Activated T-cell treated with anti-CD3 and anti-CD28 coated beads for 1 hour (primary cell): ENCODE measurements around the gene FAF1.

Source experiments
- DNase-seq: peaks from one replicate; pipeline ENCODE4 v3.0.0-alpha.2; 2020; ENCODE audit warnings: low read depth

The FAF1 gene

DNA sequence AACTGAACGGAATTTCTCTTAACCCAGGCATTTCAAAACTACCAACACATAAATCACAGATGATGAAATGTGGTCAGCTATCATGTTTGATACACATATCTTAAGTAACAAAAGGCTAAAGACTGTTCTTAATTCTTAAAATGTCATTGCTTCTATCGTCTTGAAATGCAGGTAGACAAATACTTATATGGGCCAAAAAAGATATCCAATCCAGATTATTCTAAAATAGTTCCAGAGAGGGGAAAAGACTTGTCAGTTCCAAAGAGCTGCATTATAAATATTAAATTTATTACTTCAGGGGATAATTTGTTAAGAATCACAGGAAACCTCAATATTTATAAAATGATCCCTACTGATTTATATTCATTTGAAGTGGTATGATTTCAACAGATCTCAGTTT lies 259.4 kb downstream of the FAF1 start:
- DNase-seq, result no peak

DNA sequence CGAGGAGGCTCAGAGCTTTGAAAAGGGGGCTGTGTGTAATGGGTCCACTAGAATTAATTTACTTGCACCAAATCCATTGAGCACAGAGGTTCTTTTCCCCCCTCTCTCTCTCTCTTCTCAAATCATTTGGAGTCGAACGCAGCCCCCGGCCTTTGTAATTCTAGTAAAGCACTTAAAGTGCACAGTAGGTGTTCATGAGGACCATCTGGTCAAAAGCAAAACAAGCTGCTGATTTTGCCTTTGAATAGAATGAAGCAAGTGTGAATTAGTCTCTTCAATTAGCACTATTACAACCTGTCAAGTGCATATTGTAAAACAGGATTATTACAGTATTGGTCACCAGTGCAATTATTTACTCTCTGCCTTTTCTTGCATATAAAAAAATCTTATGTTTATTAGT lies 259.9 kb downstream of the FAF1 start:
- DNase-seq, result no peak

DNA sequence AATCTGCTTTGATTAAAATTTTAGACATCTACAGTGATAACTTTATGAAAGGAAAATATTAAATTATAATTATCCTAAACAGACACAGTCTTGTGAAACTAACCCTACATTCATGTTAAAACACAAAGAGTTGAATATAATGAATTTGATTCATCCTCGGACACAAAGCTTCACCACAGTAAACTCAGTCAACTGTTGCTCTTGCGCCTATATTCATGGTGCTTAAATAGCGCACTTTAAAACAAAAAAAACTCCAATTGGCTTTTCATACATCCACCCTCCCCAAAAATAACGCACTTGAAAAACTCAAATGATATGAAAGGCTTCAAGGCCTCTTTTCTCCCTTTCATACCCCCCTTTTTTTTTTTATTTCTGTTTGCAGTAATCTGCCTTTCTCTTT lies 260.3 kb downstream of the FAF1 start:
- DNase-seq, result no peak

DNA sequence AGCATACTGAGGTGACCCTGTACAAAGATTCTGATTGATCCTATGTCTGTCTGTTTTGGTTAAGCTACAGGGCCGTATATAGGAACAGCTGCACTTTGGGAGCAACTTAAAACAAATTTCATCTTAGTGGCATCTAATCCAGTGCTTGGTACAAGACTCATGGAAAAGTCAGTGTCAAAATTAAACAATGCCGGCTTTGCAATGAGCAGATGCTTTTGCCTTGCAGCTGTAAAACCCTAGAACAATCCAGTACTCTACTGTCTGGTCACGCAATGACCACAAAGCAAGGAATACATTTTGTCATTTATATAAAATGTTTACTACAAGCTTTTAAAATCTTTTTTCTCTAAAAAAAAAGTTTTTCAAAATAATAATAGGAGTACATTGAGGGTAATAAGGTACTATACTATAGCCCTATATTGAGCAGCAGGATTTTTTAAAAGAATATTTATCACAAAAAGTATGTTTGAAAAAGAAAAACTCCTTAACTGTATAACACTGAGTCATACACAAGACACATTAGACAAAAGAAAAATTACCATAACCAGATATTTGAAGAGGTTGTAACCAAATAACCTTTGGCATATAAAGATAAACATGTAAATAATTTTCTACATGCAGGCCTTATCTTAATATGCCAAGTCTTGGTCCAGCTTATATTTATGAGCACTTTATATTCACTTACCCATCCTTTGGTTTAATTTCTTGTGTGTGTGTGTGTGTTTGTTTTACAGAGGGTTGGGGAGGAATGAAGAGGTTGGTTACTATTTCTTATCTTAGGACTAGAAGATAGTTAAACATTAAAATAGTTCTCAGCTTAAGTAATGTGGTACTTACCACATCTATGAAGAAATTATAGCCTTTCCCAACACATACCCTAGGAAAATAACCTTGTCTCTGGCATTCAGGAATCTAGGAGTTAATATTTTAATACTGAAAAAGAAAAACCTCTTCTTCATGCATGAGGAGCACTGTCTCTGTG lies 262.3 kb downstream of the FAF1 start:
- no peak for DNase-seq

DNA sequence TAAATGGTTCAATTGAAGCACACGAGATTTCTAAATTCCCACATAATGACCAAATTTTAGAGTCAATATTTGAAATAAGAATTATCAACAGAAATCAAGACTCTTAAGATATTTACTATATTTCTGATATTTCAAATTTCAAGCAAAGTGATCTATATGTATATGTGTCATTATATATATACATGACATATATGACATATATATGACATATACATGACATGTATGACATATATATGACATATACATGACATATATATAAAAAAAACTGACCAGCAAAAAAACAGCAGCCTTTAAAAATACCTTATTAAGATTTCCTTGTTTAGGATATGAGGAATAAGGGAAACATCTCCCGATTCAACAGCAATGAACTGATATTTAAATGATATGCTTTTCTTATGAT lies 266.2 kb downstream of the FAF1 start:
- DNase-seq, result no peak

DNA sequence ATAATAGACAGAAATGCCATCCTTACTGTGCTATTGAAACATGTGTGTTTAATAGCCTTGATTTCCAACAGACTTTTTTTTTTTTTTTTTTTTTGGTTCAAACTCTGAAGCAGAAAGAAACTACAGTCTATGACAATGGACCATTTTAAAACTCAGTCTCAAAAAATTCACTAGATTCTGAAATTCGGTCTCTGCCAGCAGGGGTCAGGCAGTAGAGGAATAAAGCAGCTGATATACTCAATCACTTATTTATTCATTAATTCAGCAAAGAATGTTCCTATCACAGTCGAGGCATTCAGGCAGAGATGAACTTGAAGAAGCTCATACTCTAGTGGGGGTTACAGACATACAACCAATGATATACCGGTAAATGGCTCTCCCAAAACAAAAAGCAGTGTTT lies 275.9 kb downstream of the FAF1 start:
- no peak for DNase-seq

DNA sequence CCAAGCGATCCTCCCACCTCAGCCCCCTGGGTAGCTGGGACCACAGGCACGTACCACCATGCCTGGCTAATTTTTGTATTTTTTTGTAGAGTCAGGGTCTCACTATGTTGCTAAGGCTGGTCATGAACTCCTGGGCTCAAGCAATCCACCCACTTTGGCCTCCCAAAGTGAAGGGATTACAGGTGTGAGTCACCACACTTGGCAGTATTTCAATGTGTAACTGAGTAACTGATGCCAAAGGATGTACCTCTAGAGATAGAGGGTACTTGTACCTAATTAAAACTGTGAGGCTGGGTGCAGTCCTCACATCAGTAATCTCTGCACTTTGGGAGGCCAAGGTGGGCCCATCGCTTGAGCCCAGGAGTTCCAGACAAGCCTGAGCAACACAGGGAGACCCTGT lies 278.1 kb downstream of the FAF1 start:
- DNase-seq, result no peak

DNA sequence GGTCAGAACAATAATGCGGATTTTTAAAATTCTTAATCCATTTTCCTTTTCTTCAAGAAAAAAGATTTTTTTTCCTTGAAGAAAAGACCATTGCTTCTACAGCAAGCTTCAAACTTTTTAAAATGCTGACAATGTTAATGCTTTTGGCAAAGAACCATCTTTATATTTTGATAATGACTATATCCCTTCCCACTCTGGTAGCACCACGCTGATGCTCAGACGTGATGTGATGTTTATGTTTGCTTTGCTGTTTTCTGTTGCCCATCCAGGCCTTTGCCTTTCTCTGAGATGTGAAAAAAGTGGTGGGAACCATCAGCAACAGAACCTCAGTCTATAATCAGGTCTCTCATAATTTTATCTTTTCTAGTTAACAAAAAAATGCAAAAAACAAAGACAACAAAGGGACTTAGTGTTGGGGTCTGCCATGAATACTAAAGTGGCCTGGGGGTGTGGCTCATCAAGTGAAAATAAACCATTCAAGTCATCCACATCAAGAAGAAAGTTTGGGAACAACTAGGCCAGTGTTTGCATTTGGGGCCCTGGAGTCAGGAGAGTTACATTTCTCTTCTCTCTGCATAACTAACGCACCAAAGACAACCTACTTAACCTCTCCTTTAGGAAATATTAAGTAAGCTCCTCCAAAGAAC lies 292.2 kb downstream of the FAF1 start:
- no peak for DNase-seq

DNA sequence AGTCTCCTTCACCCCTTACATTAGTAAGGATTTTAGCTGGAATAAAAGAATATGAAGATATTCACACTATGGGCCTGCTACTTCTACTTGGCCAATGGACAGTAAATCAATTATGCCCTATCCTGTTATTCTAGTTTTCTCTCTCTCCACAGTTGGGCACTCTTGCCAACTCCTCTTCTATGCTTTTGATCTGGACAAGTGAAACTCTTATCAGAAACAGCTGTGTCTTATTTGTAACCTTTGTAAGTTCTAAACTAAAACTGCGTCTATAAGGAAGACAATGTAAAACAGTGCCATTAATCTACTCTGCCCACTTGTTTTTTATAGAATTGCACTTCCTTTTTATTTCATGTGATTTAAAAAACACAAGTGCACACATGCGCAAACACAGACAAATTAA lies 292.8 kb downstream of the FAF1 start:
- no peak for DNase-seq

DNA sequence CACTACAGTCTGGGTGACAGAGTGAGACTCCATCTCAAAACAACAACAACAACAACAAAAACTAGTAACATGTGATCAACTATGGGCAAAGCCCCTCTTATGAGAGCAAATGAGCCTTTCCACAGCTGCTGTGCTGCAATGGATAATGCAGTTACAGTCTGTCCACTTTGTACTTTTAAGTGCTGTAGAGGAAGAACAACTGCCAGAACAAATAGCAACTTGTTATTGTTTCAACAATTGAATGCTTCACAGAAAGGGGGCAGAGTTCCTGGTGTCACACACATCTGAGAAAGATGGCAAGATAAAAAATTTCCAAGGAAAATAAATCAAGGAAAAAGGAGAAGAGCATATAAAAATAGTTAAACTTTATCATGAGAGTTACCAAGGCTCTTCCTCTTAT lies 293.2 kb downstream of the FAF1 start:
- DNase-seq, result no peak

DNA sequence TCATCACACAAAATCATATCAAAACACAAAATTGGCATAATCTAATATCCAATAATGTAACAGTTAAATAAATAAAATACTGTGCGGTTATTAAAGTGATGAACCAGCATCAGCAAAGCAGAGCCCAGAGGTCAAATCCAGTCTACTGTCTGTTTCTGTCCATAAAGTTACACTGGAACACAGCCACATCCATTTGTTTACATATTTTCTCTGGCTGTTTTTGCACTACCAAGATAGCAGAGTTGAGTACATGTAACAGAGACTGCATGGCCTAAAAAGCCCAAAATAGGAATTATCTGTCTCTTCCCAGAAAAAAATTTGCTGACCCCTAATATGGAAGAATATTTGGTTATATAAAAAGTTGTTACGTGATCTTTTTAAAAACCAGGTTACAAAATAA lies 294.7 kb downstream of the FAF1 start:
- no peak for DNase-seq

DNA sequence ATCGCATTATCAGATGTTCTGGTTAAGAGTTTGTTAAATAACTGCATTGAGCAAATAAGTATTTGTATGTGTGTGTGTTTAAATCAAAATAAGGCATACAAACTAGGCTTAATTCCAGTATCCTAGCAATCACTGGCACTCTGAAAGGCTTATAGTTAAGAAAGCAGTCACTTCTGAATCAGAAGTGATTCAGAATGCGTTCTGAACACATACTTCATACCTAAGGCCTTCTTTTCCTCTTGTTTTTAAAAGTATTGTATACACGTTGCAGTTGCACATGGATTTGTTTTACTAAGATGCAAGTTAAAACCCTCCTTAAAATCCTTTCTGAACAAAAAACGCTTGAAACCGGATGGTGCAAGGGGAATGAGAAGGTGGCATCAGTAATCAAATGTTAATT lies 298.4 kb downstream of the FAF1 start:
- DNase-seq, result no peak

DNA sequence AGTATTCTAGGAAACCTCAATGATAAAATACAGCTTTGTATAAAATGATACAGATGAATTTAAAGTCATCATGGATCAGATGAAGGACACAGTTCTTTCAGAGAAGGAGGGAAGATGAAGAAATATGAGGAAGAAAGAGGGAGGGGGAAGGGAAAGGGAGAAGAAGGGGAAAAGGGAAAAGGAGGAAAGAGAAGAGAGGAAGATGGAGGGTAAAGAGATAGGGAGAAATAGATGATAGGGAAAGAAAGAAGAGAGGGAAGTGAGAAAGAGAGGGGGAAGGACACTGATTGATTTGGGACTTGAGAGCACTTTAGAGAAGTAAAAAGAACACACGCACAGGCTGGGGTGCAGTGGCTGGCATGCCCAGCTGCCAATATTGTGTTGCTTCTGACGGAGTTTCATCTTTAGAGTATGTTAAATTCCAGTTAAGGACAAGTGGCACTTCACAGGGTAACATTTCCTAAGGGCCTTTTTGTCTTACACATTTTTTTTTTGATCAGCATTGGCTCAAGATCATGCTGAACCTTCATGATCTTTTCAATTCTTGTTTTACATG lies 300.9 kb downstream of the FAF1 start:
- no peak for DNase-seq

DNA sequence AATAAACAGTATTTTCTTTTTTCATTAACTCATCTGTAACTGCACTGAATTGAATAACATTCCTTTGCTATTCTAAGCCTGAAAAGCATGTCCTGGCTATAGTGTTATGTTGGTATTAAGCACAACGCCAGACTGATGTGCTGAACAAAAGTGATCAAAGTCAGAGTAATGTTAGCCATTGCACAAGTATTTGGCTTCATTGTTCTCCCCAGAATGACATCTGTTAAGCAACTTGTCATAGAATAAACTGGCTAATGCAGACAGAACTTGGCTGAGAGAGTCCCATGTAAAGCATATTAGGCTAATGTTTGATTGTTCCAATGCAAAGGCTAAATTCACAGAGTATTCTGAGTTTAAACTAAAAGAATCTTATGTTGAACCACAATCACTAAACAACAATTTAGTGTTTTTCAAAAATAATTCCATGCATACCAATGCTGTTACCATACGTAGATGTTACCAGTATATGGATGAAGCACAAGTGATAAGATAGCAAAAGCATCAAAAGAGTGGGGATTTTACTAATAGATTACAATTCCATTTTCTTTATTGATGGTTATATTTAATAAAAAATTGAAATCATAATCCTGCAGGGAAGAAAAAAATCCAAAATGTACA lies 301.5 kb downstream of the FAF1 start:
- no peak for DNase-seq

DNA sequence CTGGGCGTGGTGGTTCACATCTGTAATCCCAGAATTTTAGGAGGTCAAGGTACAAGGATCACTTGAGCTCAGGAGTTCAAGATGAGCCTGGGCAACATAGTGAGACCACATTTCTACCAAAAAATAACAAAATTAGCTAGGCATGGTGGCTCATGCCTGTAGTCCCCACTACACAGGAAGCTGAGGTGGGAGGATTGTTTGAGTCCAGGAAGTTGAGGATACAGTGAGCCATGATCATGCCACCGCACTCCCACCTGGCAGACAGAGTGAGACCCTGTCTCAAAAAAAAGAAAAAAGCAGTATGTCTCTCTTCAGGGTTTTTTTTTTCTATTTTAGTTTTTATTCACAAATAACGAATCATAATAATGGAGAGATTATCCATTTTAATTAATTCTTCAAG lies 303.1 kb downstream of the FAF1 start:
- DNase-seq, result no peak

DNA sequence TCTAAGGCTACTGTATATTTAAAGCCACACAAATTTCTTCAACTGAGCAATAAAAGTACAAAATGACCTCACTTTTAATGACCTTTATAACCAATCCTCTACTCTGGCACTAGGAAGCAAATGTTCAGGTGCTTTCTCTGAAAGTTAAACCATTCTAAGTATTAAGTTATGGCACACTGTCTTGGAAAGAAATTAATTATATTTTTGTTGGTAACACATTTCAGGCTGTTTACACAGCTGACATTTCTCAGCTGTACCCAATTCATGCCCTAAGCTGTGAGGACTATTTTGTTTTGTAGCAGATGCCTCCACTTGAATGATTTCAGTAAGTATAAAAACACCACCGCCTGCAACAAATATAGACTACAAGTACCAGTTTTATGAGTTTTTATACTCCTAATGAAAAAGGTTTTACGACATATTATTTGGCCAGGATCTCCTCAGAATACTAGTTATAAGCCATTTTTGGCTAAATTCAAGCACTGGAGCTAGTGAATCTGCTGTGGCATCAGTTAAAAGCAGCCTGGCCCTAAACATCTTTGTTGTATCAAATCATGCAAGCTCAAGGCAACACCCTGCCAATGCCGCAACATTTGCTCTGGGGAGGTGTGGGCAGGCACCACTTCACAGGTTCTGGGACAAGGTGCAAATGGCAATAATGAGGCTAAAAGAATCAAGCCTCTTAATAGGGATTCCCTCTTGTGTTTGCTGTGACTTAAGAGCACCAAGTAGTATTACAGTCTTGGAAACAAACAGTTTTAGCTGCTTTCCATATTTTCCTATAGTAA lies 308.4 kb downstream of the FAF1 start:
- no peak for DNase-seq

DNA sequence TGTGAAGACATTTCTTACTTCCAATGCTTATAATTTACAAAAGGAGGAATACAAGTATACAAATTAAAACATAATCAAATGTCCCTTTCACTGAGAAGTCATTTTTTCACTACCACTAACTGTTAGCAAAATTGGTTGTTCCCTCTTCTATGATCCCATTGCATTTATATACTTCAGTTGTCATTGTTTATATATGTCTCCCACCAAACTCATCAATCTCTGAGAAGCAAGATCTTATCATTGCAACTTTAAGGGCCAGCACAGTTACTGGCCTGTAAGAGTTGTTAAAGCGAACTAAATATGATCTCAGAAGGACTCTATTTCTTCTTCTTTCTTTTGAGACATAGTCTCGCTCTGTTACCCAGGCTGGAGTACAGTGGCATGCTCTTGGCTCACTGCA lies 313.5 kb downstream of the FAF1 start:
- no peak for DNase-seq

DNA sequence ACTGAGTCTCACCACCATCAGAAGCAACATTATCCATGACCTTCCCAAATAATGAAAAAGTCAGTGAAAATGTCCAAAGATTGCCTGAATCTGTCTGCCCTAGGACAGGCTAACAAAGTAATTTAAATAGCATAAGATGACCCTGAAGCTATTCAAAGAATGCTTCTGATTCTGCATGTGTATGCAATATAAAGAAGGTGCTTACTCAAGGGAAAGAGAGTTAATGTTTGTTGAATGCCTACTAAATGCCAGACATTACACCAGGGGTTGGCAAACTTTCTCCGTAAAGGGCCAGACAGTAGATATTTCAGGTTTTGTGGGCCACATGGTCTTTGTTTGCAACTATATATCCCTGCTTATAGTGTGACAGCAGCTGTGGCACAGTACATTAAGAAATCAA lies 314.9 kb downstream of the FAF1 start:
- DNase-seq, result no peak

DNA sequence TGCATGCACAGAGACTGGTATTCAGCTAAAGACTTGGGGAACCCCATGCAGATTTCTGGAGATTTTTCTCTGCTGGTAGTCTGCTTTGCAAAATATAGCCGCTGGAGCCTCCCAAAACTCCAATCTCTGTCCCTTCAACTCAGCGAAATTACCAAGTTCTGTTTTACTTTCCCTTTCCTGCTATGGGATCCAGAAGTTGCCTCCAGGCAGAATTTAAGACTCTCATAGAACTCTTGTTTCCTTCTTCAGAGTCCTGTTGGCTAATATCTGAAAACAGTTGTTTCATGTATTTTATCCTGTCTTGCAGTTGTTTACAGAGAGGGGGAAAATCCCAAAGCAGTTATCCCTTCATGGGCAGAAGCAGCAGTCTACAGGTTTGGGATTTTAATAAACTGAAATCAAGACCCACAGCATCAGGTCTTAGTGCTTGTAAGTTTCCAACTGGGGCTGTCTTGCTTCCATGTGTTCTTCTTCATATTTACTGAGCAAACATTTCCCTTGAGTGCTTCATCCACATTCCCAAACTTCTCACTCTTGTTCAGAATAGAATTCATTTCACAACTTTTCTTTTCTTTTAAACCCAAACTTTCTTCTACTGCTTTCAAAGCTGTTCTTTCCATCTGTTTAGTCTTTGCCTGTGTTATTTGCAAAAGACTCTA lies 315.5 kb downstream of the FAF1 start:
- no peak for DNase-seq

DNA sequence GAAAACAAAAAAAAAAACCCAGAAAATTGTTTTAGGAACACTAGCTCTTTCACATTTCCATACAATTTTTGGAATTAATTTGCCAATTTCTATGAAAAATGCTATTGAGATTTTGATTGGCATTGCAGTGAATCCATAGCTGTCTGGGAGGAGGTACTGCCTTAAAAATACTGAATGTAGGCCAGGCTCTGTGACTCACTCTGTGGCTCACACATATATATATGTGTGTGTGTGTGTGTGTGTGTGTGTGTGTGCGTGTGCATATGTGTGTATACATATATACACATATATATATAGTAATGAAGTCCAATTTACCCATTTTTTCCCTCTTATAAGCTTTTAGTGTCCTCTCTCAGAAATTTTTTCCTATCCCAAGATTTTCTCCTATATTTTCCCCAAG lies 322.6 kb downstream of the FAF1 start:
- DNase-seq, result no peak

DNA sequence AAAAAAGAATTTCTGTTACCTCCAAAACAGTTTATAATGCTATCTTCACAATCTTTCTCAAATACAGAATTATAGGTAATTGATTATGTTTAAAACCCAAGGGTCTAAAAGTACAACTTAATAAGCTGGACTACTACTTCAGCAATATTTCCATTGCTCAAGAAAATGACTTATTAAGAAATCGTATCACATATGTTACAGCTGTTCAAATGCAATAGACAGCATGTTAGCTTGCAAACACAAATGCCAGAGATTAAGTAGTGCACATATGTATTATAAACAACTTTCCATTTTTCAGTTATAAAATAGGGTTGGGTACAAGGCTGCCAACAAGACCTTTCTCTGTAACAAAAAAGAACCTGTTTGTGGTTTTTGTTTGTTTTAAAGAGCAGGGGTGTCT lies 325.8 kb downstream of the FAF1 start:
- DNase-seq, result no peak

DNA sequence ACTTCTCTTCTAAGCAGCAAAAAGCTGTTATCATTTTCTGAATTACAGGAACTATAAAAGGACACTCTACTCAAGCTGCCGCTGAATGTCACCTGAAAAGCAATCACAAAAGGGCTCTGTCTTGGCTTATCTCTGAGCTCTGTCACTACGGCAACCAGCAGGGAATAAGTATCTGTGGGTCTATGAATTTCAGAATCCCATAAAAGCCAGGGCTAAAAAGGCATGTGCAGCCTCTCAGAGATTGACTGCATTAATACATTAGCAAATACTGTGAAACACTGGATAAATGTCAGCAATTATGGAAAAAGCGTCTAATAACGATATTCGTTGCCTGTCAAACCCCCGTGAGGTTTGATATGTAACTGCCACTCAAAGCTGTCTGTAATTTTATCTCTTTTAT lies 326.6 kb downstream of the FAF1 start:
- no peak for DNase-seq
